Loucy (cell line): ENCODE results near the gene NPAS1.
A peak's percentile ranks its signal among the peaks of the same experiment; 100 is the strongest.

Source experiments
- H2AFZ ChIP-seq: fragments of 200-600 bp; sonication (generic); 2 replicates; pipeline ENCODE4 v1.6.0; 2016; ENCODE audit warnings: antibody characterized with exemption, mild to moderate bottlenecking, low read length, moderate library complexity
- H3F3A ChIP-seq: fragments of 200-600 bp; 2 replicates; pipeline ENCODE4 v1.6.0; 2016; ENCODE audit warnings: antibody characterized with exemption, low read depth, mild to moderate bottlenecking
- H3K27me3 ChIP-seq: fragments of 200-600 bp; sonication (generic); 2 replicates; pipeline ENCODE4 v1.6.1; 2014; ENCODE audit warnings: low read length, mild to moderate bottlenecking; ENCODE audit not compliant: insufficient read depth, poor library complexity, severe bottlenecking
- H3K36me3 ChIP-seq: fragments of 200-600 bp; sonication (generic); 2 replicates; pipeline ENCODE4 v1.6.1; 2016; ENCODE audit warnings: low read length; ENCODE audit not compliant: insufficient read depth
- H3K4me1 ChIP-seq: fragments of 200-600 bp; sonication (generic); 2 replicates; pipeline ENCODE4 v1.5.1; 2014; ENCODE audit warnings: low read length, mild to moderate bottlenecking; ENCODE audit not compliant: insufficient read depth, poor library complexity, severe bottlenecking
- H3K4me2 ChIP-seq: fragments of 200-600 bp; sonication (generic); 2 replicates; pipeline ENCODE4 v1.6.0; 2014; ENCODE audit warnings: antibody characterized with exemption, low read length, low read depth, mild to moderate bottlenecking; ENCODE audit not compliant: poor library complexity, severe bottlenecking
- H3K4me3 ChIP-seq: fragments of 200-600 bp; sonication (generic); 2 replicates; pipeline ENCODE4 v1.5.1; 2014; ENCODE audit warnings: low read length, mild to moderate bottlenecking, mixed read lengths; ENCODE audit not compliant: poor library complexity, severe bottlenecking
- H3K79me2 ChIP-seq: fragments of 200-600 bp; sonication (generic); 2 replicates; pipeline ENCODE4 v1.6.1; 2014; ENCODE audit warnings: low read length; ENCODE audit not compliant: insufficient read depth
- H3K9ac ChIP-seq: fragments of 200-600 bp; sonication (generic); 2 replicates; pipeline ENCODE4 v1.6.0; 2014; ENCODE audit warnings: mild to moderate bottlenecking, low read depth, low read length, moderate library complexity; ENCODE audit not compliant: poor library complexity, severe bottlenecking
- H3K9me2 ChIP-seq: fragments of 200-600 bp; sonication (generic); replicated peaks from 2 replicates; pipeline ENCODE4 v1.6.1; 2016; ENCODE audit warnings: low read depth, low read length, mixed read lengths
- H3K9me3 ChIP-seq: fragments of 200-600 bp; sonication (generic); 2 replicates; pipeline ENCODE4 v1.6.1; 2014; ENCODE audit warnings: mild to moderate bottlenecking, antibody characterized with exemption, low read length, low read depth; ENCODE audit not compliant: insufficient read depth
- H4K20me1 ChIP-seq: fragments of 200-600 bp; sonication (generic); 2 replicates; pipeline ENCODE4 v1.6.0; 2014; ENCODE audit warnings: antibody characterized with exemption, low read length, mild to moderate bottlenecking; ENCODE audit not compliant: insufficient read depth, poor library complexity, severe bottlenecking
- CTCF ChIP-seq: fragments of 200-600 bp; sonication (generic); conservative IDR thresholded peaks from 2 replicates; pipeline ENCODE4 v1.5.1; 2014; ENCODE audit warnings: mild to moderate bottlenecking, antibody characterized with exemption, low read length
- EZH2phosphoT487 ChIP-seq: fragments of 200-600 bp; IDR thresholded peaks from 2 replicates; pipeline ENCODE4 v1.6.1; 2018; ENCODE audit warnings: antibody characterized with exemption, mild to moderate bottlenecking, moderate library complexity, borderline replicate concordance

NPAS1 gene

GRCh38 chr19:47022541-47023447, 3.2 kb downstream of the NPAS1 start:
- H3K4me3 ChIP-seq = no peak overlapping the region
- no peak overlapping the region for H3K9ac ChIP-seq
- no peaks in the 10 kb centered on the region for H3K79me2 ChIP-seq
- peak overlapping the region; percentile 41 for H3K4me2 ChIP-seq
- H3K4me1 ChIP-seq = no peaks in the 10 kb centered on the region
- H3F3A ChIP-seq = no peaks in the 10 kb centered on the region
- no peak for TF ChIP-seq EZH2phosphoT487
- TF ChIP-seq CTCF = no peak
- no peaks in the 10 kb centered on the region for H3K27me3 ChIP-seq
- peak overlapping the region; percentile 78 for H2AFZ ChIP-seq
- no peaks in the 10 kb centered on the region for H3K9me3 ChIP-seq
- no peaks in the 10 kb centered on the region for H3K9me2 ChIP-seq
- no peaks in the 10 kb centered on the region for H3K36me3 ChIP-seq
- no peaks in the 10 kb centered on the region for H4K20me1 ChIP-seq

- H3K79me2 ChIP-seq = no peaks in the 10 kb centered on the region
- TF ChIP-seq EZH2phosphoT487 = no peak
- TF ChIP-seq CTCF = no peak
- no peaks in the 10 kb centered on the region for H3K9me3 ChIP-seq
- no peaks in the 10 kb centered on the region for H3K27me3 ChIP-seq
- H3K4me2 ChIP-seq = peak overlapping the region; percentile 41
- H3F3A ChIP-seq = no peaks in the 10 kb centered on the region
- no peaks in the 10 kb centered on the region for H4K20me1 ChIP-seq
- no peaks in the 10 kb centered on the region for H3K36me3 ChIP-seq
- no peaks in the 10 kb centered on the region for H3K4me1 ChIP-seq
- H3K9ac ChIP-seq = no peak overlapping the region
- H2AFZ ChIP-seq = peak overlapping the region; percentile 78; the same call in 1 of the 2 replicates
- no peaks in the 10 kb centered on the region for H3K9me2 ChIP-seq
- no peak overlapping the region for H3K4me3 ChIP-seq
Measured at GRCh38 chr19:47023448-47023794, 3.8 kb downstream of the NPAS1 start.

GRCh38 chr19:47024502-47024901, 4.9 kb downstream of the NPAS1 start:
- Histone ChIP-seq H3K27me3 (no peaks in the 10 kb centered on the region), H3K36me3 (no peaks in the 10 kb centered on the region), H4K20me1 (no peaks in the 10 kb centered on the region), H3K4me1 (no peaks in the 10 kb centered on the region), H3K9me2 (no peaks in the 10 kb centered on the region), H3K79me2 (no peaks in the 10 kb centered on the region), H3K9ac (no peak overlapping the region), H2AFZ (no peak overlapping the region), H3K9me3 (no peaks in the 10 kb centered on the region), H3K4me2 (no peak overlapping the region), H3F3A (no peaks in the 10 kb centered on the region), H3K4me3 (no peak overlapping the region)
- TF ChIP-seq CTCF (no peak), EZH2phosphoT487 (no peak)
